ENCODE measurements around the gene NUP37. TPM values are rescaled to one million over a fixed set of nuclear protein-coding genes. Genes with fewer than 3 reads are reported as not detected.

The NUP37 gene
- total RNA-seq, 2 donors from 2014 or later, result 59.4 to 74.7 TPM

GRCh38 chr12:102050660-102051430 is 69.1 kb downstream of the NUP37 start:
- no peaks in the 10 kb centered on the region for H3K4me1 ChIP-seq (ENCODE audit: control insufficient read depth, insufficient read depth, low read length)
- Mint-ChIP-seq H3K9me3 (no peaks in the 10 kb centered on the region), H3K4me3 (no peak overlapping the region), H3K4me1 (peaks cover 2% of the 10 kb centered on the region), H3K36me3 (ENCODE audit: low read depth) (peaks cover 16% of the 10 kb centered on the region), H3K27ac (no peak overlapping the region), H3K27me3 (ENCODE audit: insufficient read depth) (no peaks in the 10 kb centered on the region)
- H3K36me3 ChIP-seq (ENCODE audit: control insufficient read depth, insufficient read depth, low read length), result no peaks in the 10 kb centered on the region
- H3K9me3 ChIP-seq (ENCODE audit: control insufficient read depth, low read length), result peaks cover 8% of the 10 kb centered on the region
- 71% methylated on average over 1 of the region's 1 CpG; no CpG with 5 or more reads in 1 of the 2 experiments for WGBS, 2 experiments (ENCODE audit: insufficient coverage in 1 of 2, insufficient read length in 1 of 2)
- H3K27me3 ChIP-seq (ENCODE audit: control insufficient read depth, insufficient read depth, low read length, poor library complexity, severe bottlenecking), result no peaks in the 10 kb centered on the region
- H3K4me3 ChIP-seq (ENCODE audit: low read length), result no peak overlapping the region
- DNase-seq, result no peak
- no peak overlapping the region for H3K9ac ChIP-seq (ENCODE audit: extremely low read depth, low read length, poor library complexity, severe bottlenecking)
- H3K27ac ChIP-seq (ENCODE audit: low read depth, low read length), result no peak overlapping the region
- TF ChIP-seq CTCF (conservative IDR thresholded peaks at IDR 0.05), result no peak

DNA sequence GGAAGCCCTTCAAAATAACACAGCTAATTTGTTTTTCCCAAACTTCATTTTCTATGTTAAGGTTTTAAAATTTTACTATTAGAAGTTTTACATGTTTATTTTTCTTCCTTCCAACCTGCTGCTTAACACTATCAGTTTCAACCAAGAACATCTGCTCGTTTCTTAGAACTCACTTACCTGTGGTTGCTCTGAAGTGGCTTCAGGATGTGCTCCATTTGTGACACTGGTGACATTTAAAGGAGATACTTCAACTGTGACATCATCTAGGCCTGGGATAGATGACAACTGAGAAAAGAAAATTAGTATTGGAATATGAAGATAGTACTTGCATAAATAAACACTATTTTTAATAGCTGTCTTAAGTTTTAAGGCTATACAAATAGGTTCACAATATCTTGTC is 76.0 kb downstream of the NUP37 start:
- no peaks in the 10 kb centered on the region for H3K4me1 ChIP-seq (ENCODE audit: control insufficient read depth, insufficient read depth, low read length)
- no peaks in the 10 kb centered on the region for H3K27me3 Mint-ChIP-seq (ENCODE audit: insufficient read depth)
- H3K27me3 ChIP-seq (ENCODE audit: control insufficient read depth, insufficient read depth, low read length, poor library complexity, severe bottlenecking), result no peaks in the 10 kb centered on the region
- no peak overlapping the region for H3K4me3 ChIP-seq (ENCODE audit: low read length)
- 89% methylated on average over 1 of the region's 1 CpG; no CpG with 5 or more reads in 1 of the 2 experiments for WGBS, 2 experiments (ENCODE audit: insufficient coverage in 1 of 2, insufficient read length in 1 of 2)
- peaks cover 2% of the 10 kb centered on the region for H3K36me3 Mint-ChIP-seq (ENCODE audit: low read depth)
- no peaks in the 10 kb centered on the region for H3K9me3 ChIP-seq (ENCODE audit: control insufficient read depth, low read length)
- H3K36me3 ChIP-seq (ENCODE audit: control insufficient read depth, insufficient read depth, low read length), result no peaks in the 10 kb centered on the region
- H3K4me3 Mint-ChIP-seq, result no peak overlapping the region
- no peak for TF ChIP-seq CTCF (conservative IDR thresholded peaks at IDR 0.05)
- H3K9ac ChIP-seq (ENCODE audit: extremely low read depth, low read length, poor library complexity, severe bottlenecking), result no peak overlapping the region
- H3K27ac Mint-ChIP-seq, result no peak overlapping the region
- no peak overlapping the region for H3K27ac ChIP-seq (ENCODE audit: low read depth, low read length)
- DNase-seq, result no peak
- H3K4me1 Mint-ChIP-seq, result no peaks in the 10 kb centered on the region
- H3K9me3 Mint-ChIP-seq, result no peaks in the 10 kb centered on the region

DNA sequence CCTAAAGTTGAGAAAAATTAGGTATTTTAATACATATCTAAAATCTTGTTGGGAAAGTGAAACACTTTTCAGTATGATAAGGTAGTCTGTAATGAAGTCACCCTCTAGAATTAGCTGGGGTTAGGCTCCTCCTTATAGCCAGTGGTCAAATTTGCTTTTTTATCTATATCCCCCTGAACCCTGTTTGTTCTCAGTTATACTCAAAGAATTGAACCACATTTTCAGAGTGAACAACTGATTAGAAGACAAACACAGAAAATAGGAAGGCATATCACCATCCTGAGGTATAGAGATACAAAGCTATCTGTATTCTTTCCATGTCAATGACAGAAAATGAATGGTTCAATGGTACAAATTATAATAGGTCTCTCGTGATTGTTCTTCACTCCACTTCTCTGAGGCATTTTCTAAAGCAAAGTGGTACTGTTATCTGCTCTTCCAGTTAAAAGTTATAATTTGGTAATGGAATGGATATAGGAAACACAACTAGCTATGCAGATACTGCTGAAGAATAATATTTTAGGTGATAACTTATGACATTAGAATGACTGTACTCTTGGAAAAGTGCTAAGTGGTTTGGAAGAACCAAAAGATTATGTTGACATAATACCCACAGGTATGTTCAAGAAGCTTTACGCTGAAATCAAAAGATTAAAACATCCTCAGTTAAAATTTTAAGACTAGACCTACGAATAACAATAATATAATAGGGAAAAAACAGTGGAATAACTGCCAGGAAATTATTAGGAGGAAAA is 85.7 kb downstream of the NUP37 start:
- 92% methylated on average over 1 of the region's 3 CpGs; no CpG with 5 or more reads in 1 of the 2 experiments for WGBS, 2 experiments (ENCODE audit: insufficient coverage in 1 of 2, insufficient read length in 1 of 2)
- Histone ChIP-seq H3K9ac (ENCODE audit: extremely low read depth, low read length, poor library complexity, severe bottlenecking) (no peak overlapping the region), H3K4me1 (ENCODE audit: control insufficient read depth, insufficient read depth, low read length) (peaks cover 18% of the 10 kb centered on the region), H3K36me3 (ENCODE audit: control insufficient read depth, insufficient read depth, low read length) (no peaks in the 10 kb centered on the region), H3K27ac (ENCODE audit: low read depth, low read length) (no peak overlapping the region), H3K27me3 (ENCODE audit: control insufficient read depth, insufficient read depth, low read length, poor library complexity, severe bottlenecking) (no peaks in the 10 kb centered on the region), H3K4me3 (ENCODE audit: low read length) (peak overlapping the region; percentile 64), H3K9me3 (ENCODE audit: control insufficient read depth, low read length) (no peaks in the 10 kb centered on the region)
- Mint-ChIP-seq H3K4me3 (no peak overlapping the region), H3K27ac (no peak overlapping the region), H3K9me3 (no peaks in the 10 kb centered on the region), H3K36me3 (ENCODE audit: low read depth) (peaks cover 3% of the 10 kb centered on the region), H3K27me3 (ENCODE audit: insufficient read depth) (no peaks in the 10 kb centered on the region), H3K4me1 (peaks cover 26% of the 10 kb centered on the region)
- TF ChIP-seq CTCF (conservative IDR thresholded peaks at IDR 0.05), result no peak
- no peak for DNase-seq

Data from endodermal cell (in vitro differentiated cells).